CD4-positive, alpha-beta T cell treated with Interleukin-4 for 4 hours (primary cell): ENCODE measurements around the gene QRICH1.
A peak's percentile ranks its signal among the peaks of the same experiment; 100 is the strongest.

ENCODE experiments used
- DNase-seq: peaks from one replicate; pipeline ENCODE4 v3.0.0-alpha.2; 2020

The QRICH1 gene

GRCh38 chr3:48997714-48998637 lies 95.9 kb downstream of the QRICH1 start:
- no peak for DNase-seq

GRCh38 chr3:48997102-48997635 lies 96.7 kb downstream of the QRICH1 start:
- DNase-seq, result no peak

GRCh38 chr3:48996640-48997039 lies 97.2 kb downstream of the QRICH1 start:
- no peak for DNase-seq

- no peak for DNase-seq
Measured at GRCh38 chr3:48993834-48994233, 100.0 kb downstream of the QRICH1 start.

GRCh38 chr3:48991851-48992545 lies 101.9 kb downstream of the QRICH1 start:
- no peak for DNase-seq

- DNase-seq, result peak; percentile 45
Measured at GRCh38 chr3:48990636-48991469, 103.0 kb downstream of the QRICH1 start.

- peak; percentile 82 for DNase-seq
Measured at GRCh38 chr3:48989796-48990635, 103.9 kb downstream of the QRICH1 start, which contains the start of gene P4HTM. P4HTM (plus strand) TSS chr3:48990241; CDS start chr3:48990257, 16 bp downstream.

- DNase-seq, result no peak
Measured at GRCh38 chr3:48989126-48989795, 104.6 kb downstream of the QRICH1 start.

- no peak for DNase-seq
Measured at GRCh38 chr3:48985831-48986376, 108.0 kb downstream of the QRICH1 start.

GRCh38 chr3:48984663-48985062 lies 109.2 kb downstream of the QRICH1 start:
- DNase-seq, result no peak

- DNase-seq, result no peak
Measured at GRCh38 chr3:48983096-48983495, 110.8 kb downstream of the QRICH1 start.

- no peak for DNase-seq
Measured at GRCh38 chr3:48982686-48983085, 111.2 kb downstream of the QRICH1 start.

GRCh38 chr3:48982016-48982415 lies 111.9 kb downstream of the QRICH1 start:
- DNase-seq, result no peak

GRCh38 chr3:48980295-48980694 lies 113.6 kb downstream of the QRICH1 start:
- DNase-seq, result no peak
